ENCODE data around the gene PAPPA2. TPM values are rescaled to one million over a fixed set of nuclear protein-coding genes. Genes with fewer than 3 reads are reported as not detected.

The PAPPA2 gene
- total and polyA plus RNA-seq, 8 donors: under 0.01 to 10.3 (median 0.29) TPM; not detected in 1

- no peak for DNase-seq
- no peaks in the 10 kb centered on the region for H3K36me3 ChIP-seq
- no peaks in the 10 kb centered on the region for H3K4me1 ChIP-seq
- intact Hi-C loops (cut with DNase I; ENCODE audit: low total_unique reads): no loop called here
- WGBS, 5 donors: 88 to 93% (median 92%) methylated on average over 7 to 16 of the region's 16 CpGs
- H3K9me3 ChIP-seq: no peaks in the 10 kb centered on the region
- no peak overlapping the region for H3K27ac ChIP-seq
- no peaks in the 10 kb centered on the region for H3K27me3 ChIP-seq
- TF ChIP-seq POLR2A (IDR thresholded peaks at IDR 0.05) (no peak), EP300 (IDR thresholded peaks at IDR 0.05) (no peak), POLR2AphosphoS5 (IDR thresholded peaks at IDR 0.05) (no peak), CTCF (IDR thresholded peaks at IDR 0.05) (no peak)
- H3K4me3 ChIP-seq: no peak overlapping the region
Measured at GRCh38 chr1:176595217-176595616, 132.2 kb downstream of the PAPPA2 start.

DNA sequence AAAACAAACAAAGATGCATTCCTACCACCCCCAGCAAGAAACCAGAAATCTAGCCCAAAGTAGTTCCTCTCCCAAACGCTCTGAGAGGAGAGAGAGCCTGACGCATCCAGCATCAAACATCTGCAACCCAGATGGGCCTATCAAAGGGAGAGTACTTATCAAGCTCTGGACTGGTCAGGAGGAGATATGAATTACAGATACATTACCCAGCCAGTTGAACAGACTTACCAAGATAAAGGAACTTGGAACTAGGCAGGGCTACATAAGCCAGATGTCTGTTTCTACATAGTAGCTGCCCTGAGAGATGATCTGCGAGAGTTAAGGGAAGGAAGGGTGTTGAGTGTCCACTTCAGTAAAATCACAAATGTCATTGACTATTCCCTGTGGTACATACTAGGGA is 138.4 kb downstream of the PAPPA2 start:
- intact Hi-C loops (cut with DNase I; ENCODE audit: low total_unique reads): no loop called here

GRCh38 chr1:176602388-176603004 is 139.5 kb downstream of the PAPPA2 start:
- Histone ChIP-seq H3K27me3 (no peaks in the 10 kb centered on the region), H3K4me3 (no peak overlapping the region), H3K36me3 (no peaks in the 10 kb centered on the region), H3K4me1 (no peaks in the 10 kb centered on the region), H3K27ac (no peak overlapping the region), H3K9me3 (no peaks in the 10 kb centered on the region)
- DNase-seq: no peak
- TF ChIP-seq CTCF (IDR thresholded peaks at IDR 0.05) (no peak), POLR2AphosphoS5 (IDR thresholded peaks at IDR 0.05) (no peak), POLR2A (IDR thresholded peaks at IDR 0.05) (no peak), EP300 (IDR thresholded peaks at IDR 0.05) (no peak)
- 29 to 53% (median 34%) methylated on average over 5 of the region's 5 CpGs for WGBS, 5 donors
- intact Hi-C loops (cut with DNase I; ENCODE audit: low total_unique reads): no loop called here

More for the DNA sequence above, 138.4 kb downstream of the PAPPA2 start:
- no peaks in the 10 kb centered on the region for H3K9me3 ChIP-seq
- no peak overlapping the region for H3K4me3 ChIP-seq
- no peaks in the 10 kb centered on the region for H3K36me3 ChIP-seq
- DNase-seq: peak in 1 of 2 donors; percentile 12
- H3K27ac ChIP-seq: no peak overlapping the region
- no peaks in the 10 kb centered on the region for H3K27me3 ChIP-seq
- WGBS, 5 donors: 85 to 88% (median 86%) methylated on average over 3 of the region's 3 CpGs
- TF ChIP-seq CTCF (IDR thresholded peaks at IDR 0.05) (no peak), POLR2A (IDR thresholded peaks at IDR 0.05) (no peak), POLR2AphosphoS5 (IDR thresholded peaks at IDR 0.05) (no peak), EP300 (IDR thresholded peaks at IDR 0.05) (no peak)
- no peaks in the 10 kb centered on the region for H3K4me1 ChIP-seq

DNA sequence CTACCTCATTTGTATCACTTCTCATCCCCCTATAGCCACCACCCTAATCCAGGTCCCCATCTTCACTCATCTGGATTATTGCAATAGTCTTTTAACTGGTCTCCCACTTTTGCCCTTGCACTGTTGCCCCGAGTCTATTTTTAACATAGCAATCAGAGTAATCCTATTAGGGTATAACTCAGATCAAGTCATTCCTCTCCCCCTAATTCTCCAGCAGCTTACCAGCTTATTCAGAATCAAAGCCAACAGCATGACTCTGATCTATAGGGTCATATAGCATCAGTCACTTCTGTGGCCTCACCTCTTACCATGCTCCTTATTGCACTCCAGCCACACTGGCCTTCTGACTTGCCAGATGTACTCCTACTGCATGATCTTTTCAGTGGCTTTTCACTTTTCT is 140.7 kb downstream of the PAPPA2 start:
- Histone ChIP-seq H3K27me3 (no peaks in the 10 kb centered on the region), H3K4me1 (no peaks in the 10 kb centered on the region), H3K27ac (no peak overlapping the region), H3K9me3 (no peaks in the 10 kb centered on the region), H3K4me3 (no peak overlapping the region), H3K36me3 (no peaks in the 10 kb centered on the region)
- intact Hi-C loops (cut with DNase I; ENCODE audit: low total_unique reads): no loop called here
- TF ChIP-seq POLR2AphosphoS5 (IDR thresholded peaks at IDR 0.05) (no peak), POLR2A (IDR thresholded peaks at IDR 0.05) (no peak), CTCF (IDR thresholded peaks at IDR 0.05) (no peak)
- no peak for DNase-seq
- 81 to 91% (median 90%) methylated on average over 1 of the region's 1 CpG for WGBS, 5 donors

Measured in stomach (tissue), 9 donors.